Panc1 (cell line): ENCODE results near the gene APOB. TPM values are rescaled to one million over a fixed set of nuclear protein-coding genes. Genes with fewer than 3 reads are reported as not detected.

Source experiments
- ATAC-seq: fragments of 200-7000 bp; cut with Tn5 transposase; 2 replicates; pipeline ENCODE4 v1.9.1; 2020; ENCODE audit warnings: mild to moderate bottlenecking, moderate library complexity
- BruUV-seq: library from RNA; stranded (reverse); fragments of 400-500 nt; replicated peaks from 2 replicates; lab custom pipeline; 2021; lab: Mats Ljungman, UMichigan
- CTCF ChIA-PET: fragments of 300-600 bp; sonication (Branson Sonifier 250); formaldehyde crosslinking; loops from one replicate; lab custom pipeline; 2022; ENCODE audit warnings: antibody characterized with exemption; lab: Charles Lee
- POLR2A ChIA-PET: fragments of 300-600 bp; sonication (Branson Sonifier 250); formaldehyde crosslinking; loops from one replicate; lab custom pipeline; 2022; ENCODE audit warnings: antibody characterized with exemption; lab: Charles Lee
- DNase-seq: peaks from one replicate; pipeline ENCODE4 v3.0.0-alpha.2; 2010; ENCODE audit warnings: low read depth, low spot score
- H3K27ac ChIP-seq: 2 replicates; pipeline ENCODE4 v1.5.1; 2011; ENCODE audit warnings: mild to moderate bottlenecking, low read length, inconsistent platforms
- H3K27me3 ChIP-seq: fragments of 200-500 bp; sonication (Bioruptor generic); 2 replicates; pipeline ENCODE4 v1.6.0; 2014; ENCODE audit warnings: low read length, inconsistent platforms; ENCODE audit not compliant: control insufficient read depth, insufficient read depth
- H3K36me3 ChIP-seq: fragments of 200-500 bp; sonication (Bioruptor generic); 2 replicates; pipeline ENCODE4 v1.5.1; 2014; ENCODE audit warnings: inconsistent platforms, mild to moderate bottlenecking, low read length, moderate library complexity; ENCODE audit not compliant: control insufficient read depth, insufficient read depth
- H3K4me1 ChIP-seq: 2 replicates; pipeline ENCODE4 v1.5.1; 2011; ENCODE audit warnings: inconsistent platforms, mild to moderate bottlenecking, low read length, moderate library complexity; ENCODE audit not compliant: control insufficient read depth, insufficient read depth
- H3K4me3 ChIP-seq, 2 experiments: 2 replicates each; pipeline ENCODE4 v1.5.1; 2011 to 2012; ENCODE audit warnings: low read depth in 2 of 2, low read length in 2 of 2, mild to moderate bottlenecking in 2 of 2, inconsistent platforms in 1 of 2, moderate library complexity in 1 of 2
- H3K9me3 ChIP-seq: fragments of 200-500 bp; sonication (Bioruptor generic); 2 replicates; pipeline ENCODE4 v1.5.1; 2014; ENCODE audit warnings: low read depth, mild to moderate bottlenecking, inconsistent platforms, low read length, moderate library complexity; ENCODE audit not compliant: control insufficient read depth, insufficient read depth
- CTCF ChIP-seq: fragments of 450-650 bp; IDR thresholded peaks from 2 replicates; pipeline ENCODE4 v1.5.1; 2017; ENCODE audit warnings: mild to moderate bottlenecking
- POLR2AphosphoS5 ChIP-seq: IDR thresholded peaks from 2 replicates; pipeline ENCODE4 v1.6.1; 2012; ENCODE audit warnings: mild to moderate bottlenecking, low read depth, low read length, moderate library complexity
- REST ChIP-seq, 2 experiments: IDR thresholded peaks; 2 replicates each; pipeline ENCODE4 v1.6.1; 2011 to 2012; ENCODE audit warnings: low read depth in 2 of 2, control low read depth in 1 of 2, low read length in 1 of 2, mild to moderate bottlenecking in 1 of 2, moderate library complexity in 1 of 2; ENCODE audit not compliant: insufficient read depth in 1 of 2
- SIN3A ChIP-seq: IDR thresholded peaks from 2 replicates; pipeline ENCODE4 v1.6.1; 2012; ENCODE audit warnings: low read depth, mild to moderate bottlenecking, low read length, moderate library complexity, borderline replicate concordance; ENCODE audit not compliant: insufficient read depth
- TCF7L2 ChIP-seq: IDR thresholded peaks from 2 replicates; pipeline ENCODE4 v1.6.1; 2011; ENCODE audit warnings: mild to moderate bottlenecking, low read depth, low read length, inconsistent platforms
- in situ Hi-C: cut with HindIII; loops from 2 replicates; pipeline ENCODE4 v1.10.0; 2016; ENCODE audit warnings: low sequenced_read_pairs, low pct_unique_long_range_greater_than_20kb
- intact Hi-C: fragments of 100-400 bp; cut with micrococcal nuclease; formaldehyde crosslinking; loops from one replicate; pipeline ENCODE4 v1.10.0; 2022; ENCODE audit not compliant: unreplicated experiment
- total RNA-seq: library from RNA; stranded (reverse); gene quantifications from one replicate; pipeline ENCODE4 v1.2.1, GENCODE V29; 2021; ENCODE audit not compliant: unreplicated experiment

APOB gene
- total RNA-seq, 1 experiment from 2014 or later: 1.2 TPM

- Histone ChIP-seq H3K27ac (no peak overlapping the region), H3K4me1 (no peaks in the 10 kb centered on the region), H3K36me3 (no peaks in the 10 kb centered on the region), H3K27me3 (peaks cover 5% of the 10 kb centered on the region; the same call in 1 of the 2 replicates), H3K4me3 (no peak overlapping the region), H3K9me3 (no peaks in the 10 kb centered on the region)
- ATAC-seq (no peak), DNase-seq (no peak)
- TF ChIP-seq SIN3A (no peak), TCF7L2 (no peak), CTCF (no peak), POLR2AphosphoS5 (no peak), REST (IDR thresholded peaks at IDR 0.05; ENCODE audit: insufficient read depth in 1 of 2, low read depth in 2 of 2, low read length in 1 of 2) (no peak)
- intact Hi-C loops (no loop called here), in situ Hi-C loops (no loop called here)
- CTCF ChIA-PET: no interaction called here
- no TSS peak for BruUV-seq
- POLR2A ChIA-PET: no interaction called here
Observed at GRCh38 chr2:20970068-20970467, 73.8 kb downstream of the APOB start.

GRCh38 chr2:20966061-20966595, 77.7 kb downstream of the APOB start:
- in situ Hi-C loops: no loop called here
- BruUV-seq: no TSS peak
- H3K27me3 ChIP-seq: peaks cover 18% of the 10 kb centered on the region
- no peak for ATAC-seq
- no peak overlapping the region for H3K27ac ChIP-seq
- no peaks in the 10 kb centered on the region for H3K9me3 ChIP-seq
- intact Hi-C loops: no loop called here
- TF ChIP-seq TCF7L2 (no peak), SIN3A (no peak), REST (IDR thresholded peaks at IDR 0.05; ENCODE audit: insufficient read depth in 1 of 2, low read depth in 2 of 2, low read length in 1 of 2) (no peak), CTCF (no peak), POLR2AphosphoS5 (no peak)
- H3K4me1 ChIP-seq: no peaks in the 10 kb centered on the region
- H3K4me3 ChIP-seq: no peak overlapping the region
- CTCF ChIA-PET: interaction anchor here (1.1 kb wide), 1 partner anchor 305 kb away, joined by 3 read pairs; no protein-coding TSS in a partner anchor
- POLR2A ChIA-PET: no interaction called here
- DNase-seq: no peak
- no peaks in the 10 kb centered on the region for H3K36me3 ChIP-seq
